Mammary epithelial cell (primary cell): Measurements from ENCODE around the gene ADI1.

Source experiments
- EZH2 ChIP-seq: IDR thresholded peaks from 2 replicates; pipeline ENCODE4 v1.6.1; 2012; ENCODE audit warnings: low read length, inconsistent platforms, borderline replicate concordance
- TF ChIP-seq, protein P1 (sequence below), 2 donors: IDR thresholded peaks in 1 of 2; conservative IDR thresholded peaks in 1 of 2; 2 replicates each; pipeline ENCODE4 v1.5.1; 2011 to 2012; ENCODE audit warnings: inconsistent platforms in 2 of 2, low read length in 2 of 2, mild to moderate bottlenecking in 2 of 2, control low read depth in 1 of 2, low read depth in 1 of 2; ENCODE audit not compliant: insufficient read depth in 1 of 2; ENCODE audit errors: extremely low read depth in 1 of 2

DNA sequence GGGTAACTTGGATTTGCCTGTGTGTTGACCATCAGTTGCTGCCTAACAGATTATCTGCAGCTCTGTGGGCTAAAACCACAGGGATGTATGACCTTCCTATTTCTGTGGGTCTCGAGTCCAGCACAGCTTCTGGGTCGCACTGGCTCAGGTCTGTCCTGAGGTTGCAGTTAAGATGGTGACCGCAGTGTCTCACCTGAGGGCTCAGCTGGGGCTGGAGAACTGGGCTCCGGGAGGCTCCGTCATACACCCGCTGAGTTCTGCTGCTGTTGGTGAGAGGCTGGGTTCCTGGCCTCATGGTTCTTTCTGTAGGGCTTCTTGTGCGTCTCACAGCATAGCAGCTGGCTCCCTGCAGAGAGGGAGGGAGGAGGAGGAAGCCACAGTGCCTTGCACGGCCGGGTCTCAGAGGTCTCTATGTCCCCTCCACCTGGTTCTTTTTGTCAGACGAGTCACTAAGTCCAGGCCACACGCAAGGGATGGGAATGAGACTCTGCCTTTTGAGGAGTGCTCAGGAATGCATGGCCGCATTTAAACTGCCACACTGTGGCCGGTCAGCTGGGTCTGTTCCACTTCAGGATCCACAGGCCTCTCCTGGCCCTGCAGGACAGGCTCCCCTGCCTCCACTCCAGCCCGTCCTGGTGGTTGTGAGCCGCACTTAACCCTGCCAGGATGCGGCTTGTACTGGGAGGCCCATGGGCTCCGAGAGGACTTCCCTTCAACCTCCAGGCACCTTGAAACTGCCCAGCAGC lies 67.2 kb downstream of the ADI1 start:
- TF ChIP-seq, protein P1, sequence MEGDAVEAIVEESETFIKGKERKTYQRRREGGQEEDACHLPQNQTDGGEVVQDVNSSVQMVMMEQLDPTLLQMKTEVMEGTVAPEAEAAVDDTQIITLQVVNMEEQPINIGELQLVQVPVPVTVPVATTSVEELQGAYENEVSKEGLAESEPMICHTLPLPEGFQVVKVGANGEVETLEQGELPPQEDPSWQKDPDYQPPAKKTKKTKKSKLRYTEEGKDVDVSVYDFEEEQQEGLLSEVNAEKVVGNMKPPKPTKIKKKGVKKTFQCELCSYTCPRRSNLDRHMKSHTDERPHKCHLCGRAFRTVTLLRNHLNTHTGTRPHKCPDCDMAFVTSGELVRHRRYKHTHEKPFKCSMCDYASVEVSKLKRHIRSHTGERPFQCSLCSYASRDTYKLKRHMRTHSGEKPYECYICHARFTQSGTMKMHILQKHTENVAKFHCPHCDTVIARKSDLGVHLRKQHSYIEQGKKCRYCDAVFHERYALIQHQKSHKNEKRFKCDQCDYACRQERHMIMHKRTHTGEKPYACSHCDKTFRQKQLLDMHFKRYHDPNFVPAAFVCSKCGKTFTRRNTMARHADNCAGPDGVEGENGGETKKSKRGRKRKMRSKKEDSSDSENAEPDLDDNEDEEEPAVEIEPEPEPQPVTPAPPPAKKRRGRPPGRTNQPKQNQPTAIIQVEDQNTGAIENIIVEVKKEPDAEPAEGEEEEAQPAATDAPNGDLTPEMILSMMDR (conservative IDR thresholded peaks at IDR 0.05 in 1 of 2, IDR thresholded peaks at IDR 0.05 in 1 of 2; ENCODE audit: extremely low read depth in 1 of 2, insufficient read depth in 1 of 2, low read depth in 1 of 2, low read length in 2 of 2): no peak
- no peak for TF ChIP-seq EZH2
